NB4 (cell line): ENCODE measurements around the gene TMCC1.
"Not testable (repeated sequence)": the region's sequence is repeated elsewhere in the genome, so short reads cannot be mapped to it uniquely, and the experiment has no call there.

Experiments used
- DNase-seq: peaks from one replicate; pipeline ENCODE4 v3.0.0; 2010; ENCODE audit warnings: low read depth
- H3K4me3 ChIP-seq: one replicate; pipeline ENCODE4 v1.5.1; 2011; ENCODE audit warnings: mild to moderate bottlenecking, low read depth, low read length, moderate library complexity
- CTCF ChIP-seq: IDR thresholded peaks from one replicate; pipeline ENCODE4 v1.5.1; 2012; ENCODE audit warnings: low read depth, low read length
- MAX ChIP-seq: IDR thresholded peaks from 2 replicates; pipeline ENCODE4 v1.6.1; 2011; ENCODE audit warnings: low read depth, low read length
- MYC ChIP-seq: IDR thresholded peaks from 2 replicates; pipeline ENCODE4 v1.6.1; 2011; ENCODE audit warnings: low read depth, low read length
- POLR2A ChIP-seq: IDR thresholded peaks from 2 replicates; pipeline ENCODE4 v1.6.1; 2011; ENCODE audit warnings: mild to moderate bottlenecking; ENCODE audit not compliant: insufficient read length; ENCODE audit errors: extremely low read depth

TMCC1 gene

GRCh38 chr3:129611812-129612533 lies 281.5 kb downstream of the TMCC1 start:
- no peak overlapping the region for H3K4me3 ChIP-seq
- no peak for DNase-seq
- no peak for TF ChIP-seq CTCF

- H3K4me3 ChIP-seq: no peak overlapping the region
- no peak for DNase-seq
- TF ChIP-seq MYC: no peak
- TF ChIP-seq POLR2A: no peak
Observed at GRCh38 chr3:129611446-129611800, 282.1 kb downstream of the TMCC1 start.

GRCh38 chr3:129610794-129611445 lies 282.6 kb downstream of the TMCC1 start:
- not testable (repeated sequence) for H3K4me3 ChIP-seq, DNase-seq

- no peak for DNase-seq
- H3K4me3 ChIP-seq: no peak overlapping the region
- no peak for TF ChIP-seq MYC
- no peak for TF ChIP-seq CTCF
- TF ChIP-seq POLR2A: no peak
- no peak for TF ChIP-seq MAX
Observed at GRCh38 chr3:129610276-129610675, 283.2 kb downstream of the TMCC1 start.

GRCh38 chr3:129609591-129610182 lies 283.8 kb downstream of the TMCC1 start:
- TF ChIP-seq POLR2A: no peak
- no peak for TF ChIP-seq CTCF
- TF ChIP-seq MAX: no peak
- no peak for TF ChIP-seq MYC
- no peak for DNase-seq
- no peak overlapping the region for H3K4me3 ChIP-seq

GRCh38 chr3:129608936-129609590 lies 284.4 kb downstream of the TMCC1 start:
- TF ChIP-seq POLR2A (no peak), MYC (no peak), CTCF (no peak), MAX (no peak)
- DNase-seq: no peak
- H3K4me3 ChIP-seq: no peak overlapping the region
